ENCODE measurements around the gene TMEM203. TPM values are rescaled to one million over a fixed set of nuclear protein-coding genes. Genes with fewer than 3 reads are reported as not detected.

The TMEM203 gene
- total and polyA plus RNA-seq, 2 of the 13 experiments (the other 11 are each of a cell fraction or from before 2014, with no cell fraction given): 23.4 to 36.7 TPM

GRCh38 chr9:137221506-137222111 lies 16.2 kb upstream of the TMEM203 start (continued):
- TF ChIP-seq NR3C1 (CRISPR knock-in tag; IDR thresholded peaks at IDR 0.05) (no peak), FIP1L1 (IDR thresholded peaks at IDR 0.05; ENCODE audit: borderline replicate concordance, insufficient read depth, low read depth, low read length) (no peak), ISX (CRISPR knock-in tag; conservative IDR thresholded peaks at IDR 0.05) (no peak), SP1 (IDR thresholded peaks at IDR 0.05) (no peak), SP1 (CRISPR knock-in tag; IDR thresholded peaks at IDR 0.05) (no peak), SATB2 (CRISPR knock-in tag; IDR thresholded peaks at IDR 0.05) (no peak), HNRNPL (IDR thresholded peaks at IDR 0.05; ENCODE audit: low read depth, low read length) (peak; percentile 92), ZNF777 (CRISPR knock-in tag; IDR thresholded peaks at IDR 0.05) (no peak), ATF6 (CRISPR knock-in tag; conservative IDR thresholded peaks at IDR 0.05) (no peak), EHMT2 (IDR thresholded peaks at IDR 0.05; ENCODE audit: borderline replicate concordance, low read depth, low read length) (no peak), NFIC (IDR thresholded peaks at IDR 0.05; ENCODE audit: low read length) (no peak), NR2C2 (CRISPR knock-in tag; IDR thresholded peaks at IDR 0.05; ENCODE audit: borderline replicate concordance) (peak; percentile 91), ZNF431 (CRISPR knock-in tag; IDR thresholded peaks at IDR 0.05; ENCODE audit: borderline replicate concordance, low read depth) (no peak), YEATS2 (CRISPR knock-in tag; IDR thresholded peaks at IDR 0.05; ENCODE audit: borderline replicate concordance) (no peak), RORA (CRISPR knock-in tag; IDR thresholded peaks at IDR 0.05) (no peak), JUNB (CRISPR knock-in tag; IDR thresholded peaks at IDR 0.05; ENCODE audit: borderline replicate concordance) (no peak), BRD4 (CRISPR knock-in tag; IDR thresholded peaks at IDR 0.05) (no peak), HNF4G (IDR thresholded peaks at IDR 0.05; ENCODE audit: borderline replicate concordance, low read depth, low read length) (peak; percentile 49; the same call in 1 of the 2 replicates), HNF4G (CRISPR knock-in tag; IDR thresholded peaks at IDR 0.05; ENCODE audit: borderline replicate concordance, low read depth) (no peak), HNF4A (CRISPR knock-in tag; IDR thresholded peaks at IDR 0.05) (peak; percentile 62), ZNF564 (CRISPR knock-in tag; IDR thresholded peaks at IDR 0.05) (no peak), NFE2 (CRISPR knock-in tag; IDR thresholded peaks at IDR 0.05) (no peak), DNMT3B (CRISPR knock-in tag; conservative IDR thresholded peaks at IDR 0.05) (no peak), TSC22D2 (CRISPR knock-in tag; IDR thresholded peaks at IDR 0.05; ENCODE audit: borderline replicate concordance) (no peak), JDP2 (CRISPR knock-in tag; IDR thresholded peaks at IDR 0.05; ENCODE audit: borderline replicate concordance) (no peak)
- TF ChIP-seq, protein P1, sequence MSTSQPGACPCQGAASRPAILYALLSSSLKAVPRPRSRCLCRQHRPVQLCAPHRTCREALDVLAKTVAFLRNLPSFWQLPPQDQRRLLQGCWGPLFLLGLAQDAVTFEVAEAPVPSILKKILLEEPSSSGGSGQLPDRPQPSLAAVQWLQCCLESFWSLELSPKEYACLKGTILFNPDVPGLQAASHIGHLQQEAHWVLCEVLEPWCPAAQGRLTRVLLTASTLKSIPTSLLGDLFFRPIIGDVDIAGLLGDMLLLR (CRISPR knock-in tag; IDR thresholded peaks at IDR 0.05): no peak
- TF ChIP-seq, protein P2, sequence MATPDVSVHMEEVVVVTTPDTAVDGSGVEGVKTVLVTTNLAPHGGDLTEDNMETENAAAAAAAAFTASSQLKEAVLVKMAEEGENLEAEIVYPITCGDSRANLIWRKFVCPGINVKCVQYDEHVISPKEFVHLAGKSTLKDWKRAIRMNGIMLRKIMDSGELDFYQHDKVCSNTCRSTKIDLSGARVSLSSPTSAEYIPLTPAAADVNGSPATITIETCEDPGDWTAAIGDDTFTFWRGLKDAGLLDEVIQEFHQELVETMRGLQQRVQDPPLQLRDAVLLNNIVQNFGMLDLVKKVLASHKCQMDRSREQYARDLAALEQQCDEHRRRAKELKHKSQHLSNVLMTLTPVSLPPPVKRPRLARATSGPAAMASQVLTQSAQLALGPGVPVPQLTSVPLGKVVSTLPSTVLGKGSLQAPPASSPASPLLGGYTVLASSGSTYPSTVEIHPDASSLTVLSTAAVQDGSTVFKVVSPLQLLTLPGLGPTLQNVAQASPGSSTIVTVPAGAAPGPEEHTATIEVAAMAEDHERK (CRISPR knock-in tag; IDR thresholded peaks at IDR 0.05; ENCODE audit: low read depth): no peak
- TF ChIP-seq, protein P3, sequence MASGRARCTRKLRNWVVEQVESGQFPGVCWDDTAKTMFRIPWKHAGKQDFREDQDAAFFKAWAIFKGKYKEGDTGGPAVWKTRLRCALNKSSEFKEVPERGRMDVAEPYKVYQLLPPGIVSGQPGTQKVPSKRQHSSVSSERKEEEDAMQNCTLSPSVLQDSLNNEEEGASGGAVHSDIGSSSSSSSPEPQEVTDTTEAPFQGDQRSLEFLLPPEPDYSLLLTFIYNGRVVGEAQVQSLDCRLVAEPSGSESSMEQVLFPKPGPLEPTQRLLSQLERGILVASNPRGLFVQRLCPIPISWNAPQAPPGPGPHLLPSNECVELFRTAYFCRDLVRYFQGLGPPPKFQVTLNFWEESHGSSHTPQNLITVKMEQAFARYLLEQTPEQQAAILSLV (CRISPR knock-in tag; IDR thresholded peaks at IDR 0.05; ENCODE audit: borderline replicate concordance): 0 out of 2 replicates have a peak, but pooled peaks have one; percentile 60
